Left renal pelvis (tissue), 4 donors: ENCODE results near the gene ITSN1. TPM values are rescaled to one million over a fixed set of nuclear protein-coding genes. Genes with fewer than 3 reads are reported as not detected.

Source experiments
- DNase-seq, 4 donors: peaks; one replicate each; pipeline ENCODE4 v3.0.0-alpha.2; 2013; ENCODE audit warnings: low read depth in 4 of 4, low spot score in 3 of 4
- polyA plus RNA-seq, 4 donors: library from polyadenylated mRNA; unstranded; fragments of 120-200 nt; gene quantifications; one replicate each; pipeline ENCODE4 v1.2.1, GENCODE V29; 2013; ENCODE audit not compliant: insufficient read length in 4 of 4

The ITSN1 gene
- polyA plus RNA-seq, 4 donors, result 43.8 to 55.8 (median 49.2) TPM

DNA sequence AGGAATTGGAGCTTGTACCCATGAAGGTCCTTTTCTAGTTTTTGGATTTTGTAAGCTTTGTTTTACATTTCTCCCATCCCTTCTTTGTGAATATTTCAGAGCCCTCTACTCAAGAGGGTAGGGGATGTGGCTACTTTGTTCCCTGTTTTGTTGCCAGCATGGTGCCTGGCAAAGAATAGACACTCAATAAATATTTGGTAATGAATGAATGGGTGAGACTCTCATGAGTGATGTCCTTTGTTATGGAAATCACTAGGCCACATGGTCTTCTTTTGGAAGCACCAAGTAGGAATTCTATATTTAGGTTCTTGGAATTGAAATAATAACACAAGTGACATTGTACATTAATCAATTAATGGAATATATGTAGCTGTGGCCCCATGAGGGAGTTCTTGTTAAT is 300.1 kb downstream of the ITSN1 start:
- DNase-seq, result no peak

DNA sequence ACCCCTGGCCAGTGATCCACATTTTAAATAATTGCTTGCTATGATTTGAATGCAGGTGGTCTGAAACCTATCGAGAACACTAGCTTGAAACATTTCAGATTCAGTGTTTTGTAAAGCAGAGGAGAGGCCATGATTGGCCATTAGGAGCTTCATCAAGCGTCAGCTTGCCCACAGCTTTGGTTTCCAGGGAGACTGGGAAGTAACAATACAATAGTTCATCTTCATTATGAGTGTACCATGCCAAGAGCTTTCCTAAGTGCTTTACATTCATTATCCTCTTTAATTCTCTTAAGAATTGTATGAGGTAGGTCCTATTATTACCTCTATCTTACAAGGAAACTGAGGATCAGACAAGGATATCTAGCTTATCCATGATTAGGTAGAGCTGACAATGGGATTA is 301.0 kb downstream of the ITSN1 start:
- DNase-seq, result no peak

DNA sequence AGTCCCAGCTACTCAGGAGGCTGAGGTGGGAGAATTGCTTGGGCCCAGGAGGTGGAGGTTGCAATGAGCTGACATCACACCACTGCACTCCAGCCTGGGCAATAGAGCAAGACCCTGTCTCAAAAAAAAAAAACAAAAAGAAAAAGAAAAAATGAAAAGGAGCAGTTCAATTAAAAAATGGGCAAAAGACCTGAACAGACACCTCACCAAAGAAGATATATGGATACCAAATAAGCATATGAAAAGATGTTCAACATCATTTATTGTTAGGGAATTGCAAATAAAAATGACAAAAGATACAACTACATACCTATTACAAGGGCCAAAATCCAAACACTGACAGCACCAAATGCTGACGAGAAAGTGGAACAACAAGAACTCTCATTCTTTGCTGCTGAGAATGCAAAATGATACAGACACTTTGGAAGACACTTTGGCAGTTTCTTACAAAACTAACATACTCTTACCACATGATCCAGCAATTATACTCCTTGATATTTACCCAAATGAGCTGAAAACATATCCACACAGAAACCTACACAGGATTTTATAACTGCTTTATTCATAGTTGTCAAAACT is 302.0 kb downstream of the ITSN1 start:
- DNase-seq, result no peak

DNA sequence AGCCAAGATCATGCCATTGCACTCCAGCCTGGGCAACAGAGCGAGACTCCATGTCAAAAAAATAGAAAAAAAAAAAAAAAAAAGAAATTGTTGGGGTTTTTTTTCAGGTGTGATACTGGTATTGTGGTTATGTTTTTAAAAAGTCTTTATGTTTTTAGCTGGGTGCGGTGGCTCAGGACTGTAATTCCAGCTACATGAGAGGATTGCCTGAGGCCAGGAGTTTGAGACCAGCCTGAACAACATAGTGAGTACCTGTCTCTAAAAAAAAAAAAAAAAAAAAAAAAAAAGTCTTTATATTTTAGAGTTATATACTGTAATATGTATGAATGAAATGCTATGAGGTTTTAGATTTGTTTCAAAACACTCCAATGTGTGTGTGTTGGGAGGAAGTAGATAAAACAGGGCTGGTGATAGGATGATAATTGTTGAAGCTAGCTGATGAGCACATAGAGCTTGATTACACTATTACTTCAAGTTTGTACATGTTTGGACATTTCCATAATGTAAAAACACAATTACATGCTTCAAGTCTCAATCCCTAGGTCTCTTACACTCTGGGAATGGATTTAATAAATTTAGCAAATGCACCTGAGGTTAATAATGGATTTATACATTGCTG is 303.5 kb downstream of the ITSN1 start:
- no peak for DNase-seq

DNA sequence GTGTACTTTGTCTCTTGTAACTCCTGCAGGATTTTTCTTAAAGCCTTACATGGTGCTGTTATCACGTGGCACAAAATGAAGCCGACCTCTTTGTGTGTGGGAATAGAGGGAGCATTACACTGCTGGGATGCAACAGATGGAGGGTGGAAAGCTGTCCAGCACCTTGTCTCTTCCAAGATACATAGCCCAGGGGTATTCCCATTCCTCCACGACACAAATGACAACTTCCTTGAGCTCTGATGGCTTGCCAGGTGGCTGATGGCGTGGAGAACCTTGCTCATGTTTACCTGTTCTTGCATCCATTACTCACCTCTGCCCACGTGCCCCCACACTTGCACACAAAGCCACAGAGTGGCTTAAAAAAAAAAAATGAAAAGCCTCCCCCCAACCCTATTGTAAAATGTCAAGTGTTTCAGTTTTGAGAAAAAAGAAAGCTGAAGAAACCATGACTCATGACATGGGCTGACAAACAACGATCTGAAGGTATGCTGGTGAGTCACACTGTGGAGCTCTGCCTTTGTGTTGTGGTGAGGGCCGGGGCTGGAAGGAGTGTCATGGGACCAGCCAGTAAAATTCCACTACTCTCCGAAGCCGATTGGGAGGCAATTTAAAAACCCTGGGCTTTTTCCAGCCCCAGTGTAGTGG is 305.3 kb downstream of the ITSN1 start:
- DNase-seq, result no peak

DNA sequence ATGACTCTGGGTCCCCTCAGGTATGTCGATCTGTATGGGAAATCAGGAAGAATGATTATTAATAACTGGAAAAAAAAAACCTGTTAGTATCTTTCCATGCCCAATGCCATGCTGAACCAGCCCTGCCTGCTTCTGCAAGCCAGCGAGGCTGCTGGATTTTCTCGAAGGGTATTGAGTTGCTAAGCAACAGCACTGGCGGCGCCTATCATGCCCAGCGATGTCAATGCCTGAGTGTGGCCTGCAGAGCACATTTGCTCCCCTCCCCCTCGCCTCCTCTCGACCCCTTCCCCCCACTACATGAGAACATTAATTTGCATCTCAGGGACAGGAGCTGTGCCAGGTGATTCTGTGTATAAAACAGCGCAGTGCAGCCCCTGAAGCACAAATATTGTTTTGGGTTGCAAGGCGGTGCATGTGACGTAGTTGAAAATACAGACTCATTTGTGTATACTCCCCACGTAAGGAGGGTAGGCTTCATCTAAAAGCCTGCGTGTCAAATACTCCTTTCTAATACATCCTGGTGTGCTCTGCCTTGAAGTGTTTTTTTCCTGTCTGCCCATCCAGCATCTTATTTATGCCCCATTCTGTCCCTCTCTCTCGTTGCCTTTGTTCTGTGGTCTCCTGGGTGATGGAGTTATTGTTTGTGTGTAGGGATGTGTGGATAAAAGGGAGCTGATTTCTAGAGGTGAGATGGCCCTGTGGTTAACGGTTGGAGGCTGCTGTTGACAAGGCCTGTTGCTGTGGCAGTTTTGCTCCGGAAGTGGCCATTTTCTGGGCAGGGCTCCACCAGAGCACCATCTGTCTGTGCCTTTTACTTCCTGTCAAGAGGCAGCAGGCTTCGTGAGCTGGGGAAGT is 306.0 kb downstream of the ITSN1 start:
- no peak for DNase-seq

DNA sequence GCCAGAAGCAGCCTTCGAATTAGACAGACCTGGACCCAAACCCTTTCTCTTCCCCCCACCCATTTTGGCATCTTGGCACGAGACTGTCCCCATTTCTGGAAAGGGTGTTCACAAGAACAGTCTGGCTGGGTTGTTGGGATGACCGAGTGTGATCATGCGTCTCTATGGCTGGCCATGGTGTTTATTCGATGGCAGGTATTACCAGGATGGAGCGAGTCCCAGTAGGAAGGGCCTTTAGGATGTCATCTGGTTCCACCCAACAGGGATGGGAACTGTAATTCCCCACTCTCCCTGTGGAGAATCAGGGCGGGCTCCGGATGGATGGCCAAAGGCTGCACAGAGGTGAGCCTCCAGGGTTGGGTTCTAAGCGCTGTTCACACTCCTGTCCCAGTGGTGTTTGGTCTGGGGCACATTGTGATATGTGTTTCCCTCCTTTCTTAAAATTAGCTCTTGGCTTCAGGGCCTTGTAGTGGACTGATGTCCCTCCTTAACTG is 306.7 kb downstream of the ITSN1 start:
- DNase-seq, result no peak

Other genes starting within 250 kb of the ITSN1 start
- gene IFNGR2, start 239.1 kb upstream of the ITSN1 start, polyA plus RNA-seq, result 100 to 1,000 TPM in 1 of 4 donors, 10 to 100 TPM in 3; 72.6 to 141 (median 88.9) TPM
- gene TMEM50B, start 162.5 kb upstream of the ITSN1 start, polyA plus RNA-seq, result 10 to 100 TPM; 42.1 to 68.4 (median 58.5) TPM
- 1 to 10 TPM; 2.0 to 5.9 (median 5.2) TPM for gene DNAJC28, start 150.8 kb upstream of the ITSN1 start, polyA plus RNA-seq
- 10 to 100 TPM; 59.6 to 85.9 (median 69.1) TPM for gene GART, start 100.4 kb upstream of the ITSN1 start, polyA plus RNA-seq
- gene SON, start 99.5 kb upstream of the ITSN1 start, polyA plus RNA-seq, result 100 to 1,000 TPM; 307 to 371 (median 351) TPM
- 10 to 100 TPM; 36.0 to 45.1 (median 36.6) TPM for gene DONSON, start 53.8 kb upstream of the ITSN1 start, polyA plus RNA-seq
- 10 to 100 TPM; 61.0 to 70.8 (median 68.3) TPM for gene CRYZL1, start 760 bp upstream of the ITSN1 start, polyA plus RNA-seq